SKM-1 (cell line): Measurements from ENCODE around the gene ADAMTSL5.
"Not testable (repeated sequence)": the region's sequence is repeated elsewhere in the genome, so short reads cannot be mapped to it uniquely, and the experiment has no call there.

Source experiments
- DNase-seq: peaks from one replicate; lab custom pipeline; 2025; ENCODE audit not compliant: unreplicated experiment; lab: John Stamatoyannopoulos, UW

The ADAMTSL5 gene

DNA sequence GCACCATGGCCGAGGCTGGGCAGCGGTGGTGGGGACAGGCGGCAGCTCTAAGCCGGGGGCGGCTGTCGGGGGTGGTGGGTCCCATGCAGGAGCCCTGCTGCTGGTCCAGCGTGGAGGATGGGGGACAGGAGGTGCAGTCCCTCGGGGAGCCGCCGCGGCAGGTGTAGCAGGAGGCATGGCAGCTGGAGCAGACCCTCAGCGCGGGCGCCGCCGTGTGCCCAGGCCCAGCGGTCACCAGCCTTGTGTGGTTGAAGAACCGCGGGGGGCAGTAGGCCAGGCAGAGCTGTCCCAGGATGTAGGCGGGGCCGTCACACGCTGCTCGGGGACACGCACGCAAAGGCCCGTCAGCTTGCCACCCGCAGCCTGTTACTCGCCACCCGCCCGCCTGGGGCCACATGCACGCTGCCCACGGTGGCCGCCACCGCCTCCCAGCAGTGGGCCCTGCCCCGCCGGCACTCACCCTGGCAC is 30.9 kb downstream of the ADAMTSL5 start:
- DNase-seq = no peak

DNA sequence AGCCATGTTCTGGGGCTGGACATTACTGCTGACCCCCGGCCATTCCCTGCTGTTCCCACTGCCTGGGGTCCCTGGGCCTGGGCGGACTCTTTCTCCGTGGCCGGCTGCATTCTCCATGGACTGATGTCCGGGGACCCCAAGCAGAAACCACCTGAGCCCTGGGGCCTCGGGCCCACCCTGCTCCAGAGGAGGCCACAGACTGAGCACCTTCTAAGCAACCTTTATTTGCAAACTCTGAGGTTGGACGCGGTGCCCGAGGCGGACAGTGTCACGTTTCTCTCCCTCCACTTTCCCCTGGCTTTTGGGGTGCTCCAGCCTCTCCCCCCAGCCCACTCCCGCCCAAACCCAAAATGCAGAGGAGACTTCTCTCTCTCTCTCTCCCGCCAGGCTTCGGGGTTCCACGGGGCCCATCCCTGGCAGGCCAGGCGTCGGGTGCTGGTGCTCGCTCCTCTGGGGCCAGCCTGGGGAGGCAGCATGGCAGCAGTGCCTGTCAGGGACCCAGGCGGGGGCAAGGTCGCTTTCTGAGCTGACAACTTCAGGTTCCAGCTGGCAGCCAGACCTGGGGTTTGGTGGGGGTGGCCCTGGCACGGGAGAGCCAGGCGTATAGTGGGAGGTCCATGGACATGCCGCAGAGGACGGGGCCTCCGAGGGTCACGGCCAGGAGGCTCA is 31.5 kb downstream of the ADAMTSL5 start:
- no peak for DNase-seq

DNA sequence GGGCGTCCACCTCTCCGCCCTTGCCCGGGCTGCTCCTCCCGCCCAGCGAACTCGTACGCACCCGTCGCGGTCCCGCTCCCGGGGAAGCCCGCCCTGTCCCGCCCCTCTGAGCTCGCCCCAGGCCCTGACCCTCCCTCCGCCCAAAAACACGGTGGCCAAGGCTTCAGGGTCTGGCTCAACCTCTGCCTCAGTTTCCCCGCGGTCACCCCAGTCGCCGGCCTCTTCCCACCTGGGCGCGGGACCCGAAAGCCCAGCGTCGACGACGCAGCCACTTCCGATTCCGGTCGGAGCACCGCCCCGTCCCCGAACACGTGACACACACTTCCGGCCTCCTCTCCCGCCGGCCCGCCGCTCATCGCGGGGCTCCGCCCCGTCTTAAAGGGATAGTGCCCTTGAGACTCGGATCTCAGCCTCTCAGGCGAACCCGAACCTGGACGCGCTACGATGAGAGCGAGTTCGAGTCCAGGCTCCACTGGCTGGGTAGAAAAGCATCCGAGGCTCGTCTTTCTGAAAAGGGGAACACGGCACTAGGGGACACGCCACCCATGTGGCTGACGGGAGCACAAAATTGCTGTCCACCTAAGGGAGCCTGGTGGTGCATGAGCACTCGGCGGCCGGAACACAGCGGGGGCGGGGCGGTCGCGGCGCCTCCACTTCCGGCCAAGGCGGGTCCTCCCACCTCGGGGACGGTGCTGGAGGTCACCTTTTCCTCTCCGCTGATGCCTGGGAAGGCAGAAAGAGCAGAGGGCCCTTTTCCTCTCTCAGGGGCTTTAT is 33.7 kb downstream of the ADAMTSL5 start, which contains the start of gene C19orf25:
Gene C19orf25 (minus strand): TSS at position 282 of the 774 bp plus-strand sequence. CDS start 312 bp downstream, outside the sequence.
- DNase-seq = peak; percentile 87

DNA sequence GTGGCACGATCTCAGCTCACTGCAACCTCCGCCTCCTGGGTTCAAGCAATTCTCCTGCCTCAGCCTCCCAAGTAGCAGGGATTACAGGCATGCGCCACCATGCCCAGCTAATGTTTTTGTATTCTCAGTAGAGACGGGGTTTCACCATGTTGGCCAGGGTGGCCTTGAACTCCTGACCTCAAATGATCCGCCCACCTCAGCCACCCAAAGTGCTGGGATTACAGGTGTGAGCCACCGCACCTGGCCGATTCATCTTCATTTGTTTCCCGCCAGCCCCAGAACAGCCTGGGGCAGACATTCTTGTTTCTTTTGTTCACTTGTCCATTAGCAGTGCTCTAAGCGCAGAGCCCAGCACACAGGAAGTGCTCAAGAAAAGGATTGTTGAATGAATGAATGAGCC is 35.8 kb downstream of the ADAMTSL5 start:
- not testable (repeated sequence) for DNase-seq

DNA sequence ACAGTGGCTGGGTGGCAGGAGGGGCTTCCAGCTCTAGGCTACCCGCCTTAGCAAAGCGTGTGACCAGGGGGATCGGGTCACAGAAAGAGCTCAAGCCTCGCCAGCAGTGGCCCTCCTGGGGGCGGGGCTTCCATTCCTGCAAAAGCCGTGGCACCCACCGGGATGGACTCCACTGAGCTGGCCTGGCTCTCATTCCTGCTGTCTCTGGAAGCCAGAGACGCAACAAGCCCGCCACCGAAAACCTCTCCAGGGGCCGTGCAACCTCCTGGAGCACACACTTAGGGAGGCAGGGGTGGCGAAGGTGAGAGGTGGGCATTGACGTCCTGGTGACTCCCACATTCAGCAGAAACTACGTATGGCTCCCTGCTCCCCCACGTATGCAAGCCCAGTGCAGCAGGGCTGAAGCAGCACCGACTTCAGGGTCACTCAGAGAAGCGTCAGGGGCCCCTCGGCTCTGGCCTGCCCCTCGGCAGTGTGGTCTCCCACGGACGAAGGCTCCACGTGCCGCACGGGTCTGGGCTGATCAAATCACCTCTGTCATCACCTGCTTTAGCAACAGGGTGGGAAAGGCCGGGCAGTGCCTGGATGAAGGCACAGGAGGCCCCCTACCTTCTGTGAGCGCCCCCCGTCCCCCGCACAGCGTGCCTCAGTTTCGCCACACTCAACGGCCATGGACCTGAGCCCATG is 36.9 kb downstream of the ADAMTSL5 start:
- DNase-seq = no peak

DNA sequence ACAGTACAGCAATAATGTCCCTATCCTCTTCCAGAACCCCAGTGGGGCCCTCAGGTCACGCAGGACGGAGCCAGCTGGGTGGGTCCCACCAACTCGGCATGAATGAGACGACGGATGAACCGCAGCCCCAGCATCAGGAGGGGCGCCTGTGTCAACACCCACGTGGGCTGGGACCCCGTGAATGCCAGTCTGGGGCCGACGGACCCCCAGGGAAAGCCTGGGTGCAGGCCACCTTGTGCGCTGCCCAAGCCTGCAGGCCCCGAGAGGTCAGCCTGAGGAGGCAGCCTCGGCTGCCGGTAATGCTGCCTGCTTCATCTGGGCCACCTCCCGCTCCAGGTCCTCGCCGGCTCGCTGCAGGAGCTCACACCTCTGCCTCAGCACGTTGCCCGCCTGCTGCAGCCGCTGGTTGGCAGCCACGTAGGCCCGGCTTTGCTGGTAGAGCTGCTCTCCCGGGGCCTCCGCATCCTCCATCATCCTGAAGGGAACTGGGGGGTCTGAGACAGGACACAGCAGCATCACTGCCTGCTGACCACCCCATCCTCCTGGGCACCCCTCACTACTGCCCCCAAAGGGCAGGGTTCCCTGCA is 38.0 kb downstream of the ADAMTSL5 start:
- no peak for DNase-seq

DNA sequence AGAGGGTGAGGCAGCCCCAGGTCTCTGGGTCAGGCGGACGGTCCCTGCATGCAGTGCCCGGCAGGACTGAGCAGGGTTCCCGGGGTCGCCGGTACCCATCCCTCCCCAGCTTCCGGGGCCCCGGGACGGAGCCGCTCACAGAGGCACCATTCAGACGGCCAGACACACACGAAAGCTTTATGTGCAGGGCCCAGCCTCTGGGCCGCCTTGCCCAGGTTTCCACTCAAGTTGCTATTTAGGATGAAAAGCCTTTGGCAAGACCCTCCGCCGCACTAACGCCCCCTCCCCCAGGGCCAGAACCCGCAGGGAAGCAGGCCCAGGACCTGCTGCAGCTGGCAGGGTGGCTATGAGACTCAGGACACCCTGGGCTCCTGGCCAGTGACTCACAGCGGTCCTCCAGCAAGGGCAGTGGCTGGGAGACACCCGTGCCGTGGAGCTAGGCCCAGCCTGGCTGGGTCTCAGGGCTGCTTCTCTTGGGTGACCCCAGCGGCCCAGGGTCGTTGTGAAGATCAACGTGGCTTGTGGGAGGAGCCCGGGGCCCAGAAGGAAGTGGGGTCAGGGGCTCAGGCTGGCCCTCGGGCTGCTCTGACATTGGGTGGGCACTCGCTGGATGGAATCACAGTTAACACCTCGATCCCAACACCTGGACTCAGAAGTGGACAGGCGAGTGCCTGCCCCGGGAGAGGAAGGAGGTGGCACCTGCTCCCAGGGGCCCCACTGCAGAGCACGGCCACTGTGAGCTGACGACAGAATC is 38.6 kb downstream of the ADAMTSL5 start:
- no peak for DNase-seq

DNA sequence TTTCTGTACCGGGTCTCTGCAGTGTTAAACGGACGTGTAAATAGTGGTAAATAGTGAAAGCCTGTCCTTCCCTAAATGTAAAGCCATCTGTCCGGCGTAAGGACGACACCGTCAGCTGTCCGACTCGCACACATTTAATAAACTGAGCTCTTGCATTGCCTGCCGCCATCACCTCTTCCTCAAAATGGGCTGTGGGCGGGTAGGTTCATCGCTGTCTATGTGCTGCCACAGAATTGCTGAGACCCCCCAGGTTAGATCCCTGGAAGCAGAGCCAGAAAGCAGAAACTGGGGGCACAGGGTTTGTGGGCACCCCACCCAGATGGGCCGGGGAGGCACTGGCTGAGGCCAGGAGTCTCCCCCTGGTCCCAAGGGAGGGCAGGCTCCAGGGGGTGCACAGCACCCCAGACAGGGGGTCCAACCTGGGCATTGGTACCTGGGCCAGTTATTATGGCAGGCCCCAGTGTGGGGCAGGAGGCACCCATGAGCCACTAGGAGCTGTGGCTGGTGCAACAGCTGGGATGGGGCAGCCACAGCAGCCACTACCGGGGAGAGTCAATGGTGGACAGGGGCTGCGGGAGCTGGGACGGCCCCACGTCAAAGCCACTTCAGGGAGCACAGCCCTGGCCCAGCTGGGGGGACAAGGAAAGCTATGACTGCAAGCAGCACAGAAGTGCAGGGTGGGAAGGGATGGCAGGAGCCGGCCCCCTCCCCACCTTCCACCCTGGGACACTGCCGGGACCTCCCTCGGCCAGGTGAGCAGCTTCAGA is 39.6 kb downstream of the ADAMTSL5 start:
- DNase-seq = no peak

DNA sequence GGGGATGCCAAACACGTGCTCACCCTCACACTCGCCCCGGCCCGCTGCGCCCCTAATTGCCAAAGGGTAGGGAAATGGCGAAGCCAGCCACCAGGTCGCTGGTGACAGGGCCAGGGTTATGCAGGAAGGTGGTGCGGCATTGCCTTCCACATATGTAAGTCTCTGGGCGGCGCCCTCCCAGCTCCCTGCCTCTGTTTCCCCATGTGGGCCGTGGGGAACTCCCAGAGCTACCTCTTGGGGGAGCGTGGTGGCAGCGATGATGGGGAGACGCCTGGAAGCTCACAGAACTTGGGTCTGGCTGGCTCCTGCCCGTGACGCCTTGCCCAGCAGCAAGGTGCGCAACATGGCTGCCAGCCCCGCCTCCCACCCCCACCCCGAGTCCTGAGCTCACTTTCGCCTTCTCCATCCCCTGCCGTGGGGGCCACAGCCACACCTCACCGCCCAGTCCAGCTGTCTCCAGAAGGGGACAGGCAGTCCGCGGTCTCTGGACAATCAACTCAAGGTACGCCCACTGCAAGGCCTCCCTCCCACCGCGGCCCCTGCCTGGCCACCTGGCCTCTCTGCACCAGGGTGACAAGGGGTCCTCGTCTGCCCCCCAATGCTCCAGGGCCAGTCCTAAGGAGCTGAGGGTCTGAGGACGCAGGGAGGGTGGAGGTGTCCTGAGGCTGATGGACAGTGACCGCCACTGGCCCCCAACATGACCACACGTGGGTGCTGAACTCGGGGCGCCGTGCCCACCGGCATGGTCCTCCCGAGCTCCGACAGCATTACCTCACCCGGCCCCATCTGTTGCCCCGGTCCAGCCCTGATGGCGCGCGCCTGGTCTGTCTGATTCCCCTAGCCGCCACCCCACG is 40.4 kb downstream of the ADAMTSL5 start:
- DNase-seq = no peak

DNA sequence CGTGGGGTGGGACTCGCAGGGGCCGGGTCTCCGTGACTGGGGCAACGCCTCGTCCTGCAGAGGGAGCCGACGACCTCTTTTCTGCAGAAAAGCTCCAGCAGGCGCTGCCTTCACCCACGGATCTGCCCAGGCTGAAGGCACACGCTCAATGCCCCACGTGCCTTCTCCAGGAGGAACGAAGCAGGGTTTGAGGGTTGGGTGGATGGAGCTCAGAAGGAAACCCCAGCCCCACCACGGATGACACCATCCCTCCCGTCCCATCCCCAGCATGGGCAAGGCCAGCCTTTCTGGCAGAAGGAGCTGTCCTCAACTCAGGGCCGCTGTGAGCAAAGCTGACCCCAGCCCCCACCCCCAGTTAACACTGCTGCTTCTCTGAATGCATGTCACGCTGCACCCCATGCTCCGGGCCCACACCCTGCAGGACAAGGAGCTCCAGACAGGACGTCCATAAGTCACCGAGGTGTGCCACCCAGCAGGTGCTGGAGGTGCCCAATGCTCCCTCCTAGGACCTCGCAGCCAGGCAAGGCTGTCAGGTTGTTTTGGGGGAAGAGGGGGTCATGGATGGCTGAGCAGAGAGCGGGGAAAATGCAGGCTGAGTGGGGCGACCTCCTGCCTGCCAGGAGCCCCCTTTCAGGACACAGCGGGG is 41.2 kb downstream of the ADAMTSL5 start:
- DNase-seq = no peak

DNA sequence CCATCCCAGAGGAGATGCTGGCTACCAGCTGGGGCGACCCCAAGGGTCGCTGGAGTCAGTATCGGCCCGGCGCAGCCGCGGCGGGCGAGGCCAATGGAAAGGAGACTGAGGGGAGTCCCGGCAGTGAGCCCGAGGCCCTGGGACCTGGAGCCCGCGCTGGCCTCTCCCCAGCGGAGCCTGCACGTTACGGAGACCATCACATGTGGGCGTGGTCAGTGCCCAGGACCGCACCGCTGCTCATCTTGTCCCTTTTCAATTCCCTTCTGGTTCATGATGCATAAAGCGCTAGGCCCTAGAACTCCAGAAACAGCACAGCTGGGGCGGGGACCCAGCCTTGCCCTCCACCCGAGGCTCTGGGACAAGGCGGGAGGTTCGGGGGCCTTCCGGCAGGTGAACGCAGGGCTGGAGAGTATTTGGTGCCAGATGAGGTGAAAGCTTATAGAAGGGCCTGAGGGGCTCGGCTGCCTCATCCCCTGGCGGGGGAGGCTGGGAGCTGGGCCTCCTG is 41.8 kb downstream of the ADAMTSL5 start:
- no peak for DNase-seq

DNA sequence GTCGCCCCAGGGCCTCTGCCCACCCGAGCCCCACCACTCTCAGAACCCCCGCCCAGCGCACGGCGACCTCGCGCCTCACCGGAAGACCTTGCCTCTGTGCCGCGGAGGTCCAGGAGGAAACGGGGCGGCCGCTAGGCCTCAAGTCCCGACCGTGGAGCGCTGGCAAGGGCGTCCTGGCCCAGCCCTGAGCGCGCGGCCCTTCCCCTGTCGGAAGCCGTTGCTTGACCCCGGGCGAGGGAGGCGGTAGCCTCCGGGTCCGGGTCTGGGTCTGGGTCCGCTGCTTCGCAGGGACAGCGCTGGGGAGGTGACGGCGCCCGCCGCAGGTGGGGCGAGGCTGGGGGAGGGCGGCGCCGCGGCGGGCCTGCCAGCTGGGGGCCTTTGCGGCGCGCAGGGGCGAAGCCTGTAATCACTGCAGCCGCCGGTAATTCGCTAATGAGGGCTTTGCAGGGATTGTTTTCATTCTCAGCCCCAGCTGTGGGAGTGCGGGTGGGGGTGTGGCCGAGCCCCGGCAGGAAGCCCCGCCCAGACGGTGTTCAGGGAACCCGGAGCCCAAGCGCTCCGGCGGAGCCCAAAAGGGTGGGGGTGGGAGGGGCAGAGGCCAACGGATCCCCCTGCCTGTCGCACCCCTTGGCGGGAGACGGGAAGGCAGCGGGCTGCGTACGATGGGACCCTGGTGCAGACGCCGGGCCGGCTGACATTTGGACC is 42.4 kb downstream of the ADAMTSL5 start:
- DNase-seq = no peak

DNA sequence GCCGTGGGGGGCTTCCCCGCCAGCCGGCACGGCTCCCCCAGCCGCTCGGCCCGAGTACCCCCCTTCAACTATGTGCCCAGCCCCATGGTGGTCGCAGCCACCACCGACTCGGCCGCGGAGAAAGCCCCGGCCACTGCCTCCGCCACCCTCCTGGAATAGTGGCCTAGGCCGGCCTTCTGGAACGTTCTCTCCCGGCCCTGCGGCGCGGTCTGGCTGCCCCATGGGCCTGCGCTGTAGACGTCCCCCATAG is 42.8 kb downstream of the ADAMTSL5 start:
- no peak for DNase-seq

DNA sequence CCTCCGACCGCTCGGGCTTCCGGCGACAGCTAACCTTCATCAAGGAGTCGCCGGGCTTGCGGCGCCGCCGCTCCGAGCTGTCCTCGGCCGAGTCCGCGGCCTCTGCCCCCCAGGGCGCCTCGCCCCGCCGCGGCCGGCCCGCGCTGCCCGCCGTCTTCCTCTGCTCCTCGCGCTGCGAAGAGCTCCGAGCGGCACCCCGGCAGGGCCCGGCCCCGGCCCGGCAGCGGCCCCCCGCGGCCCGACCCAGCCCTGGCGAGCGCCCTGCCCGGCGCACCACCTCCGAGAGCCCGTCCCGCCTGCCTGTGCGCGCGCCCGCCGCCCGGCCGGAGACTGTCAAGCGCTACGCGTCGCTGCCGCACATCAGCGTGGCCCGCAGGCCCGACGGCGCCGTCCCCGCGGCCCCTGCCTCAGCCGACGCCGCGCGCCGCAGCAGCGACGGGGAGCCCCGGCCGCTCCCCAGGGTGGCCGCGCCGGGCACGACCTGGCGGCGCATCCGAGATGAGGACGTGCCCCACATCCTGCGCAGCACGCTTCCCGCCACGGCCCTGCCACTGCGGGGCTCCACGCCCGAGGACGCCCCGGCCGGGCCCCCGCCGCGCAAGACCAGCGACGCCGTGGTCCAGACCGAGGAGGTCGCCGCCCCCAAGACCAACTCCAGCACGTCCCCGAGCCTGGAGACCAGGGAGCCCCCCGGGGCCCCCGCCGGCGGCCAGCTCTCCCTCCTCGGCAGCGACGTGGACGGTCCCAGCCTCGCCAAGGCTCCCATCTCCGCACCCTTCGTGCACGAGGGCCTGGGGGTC is 43.4 kb downstream of the ADAMTSL5 start:
- DNase-seq = no peak

DNA sequence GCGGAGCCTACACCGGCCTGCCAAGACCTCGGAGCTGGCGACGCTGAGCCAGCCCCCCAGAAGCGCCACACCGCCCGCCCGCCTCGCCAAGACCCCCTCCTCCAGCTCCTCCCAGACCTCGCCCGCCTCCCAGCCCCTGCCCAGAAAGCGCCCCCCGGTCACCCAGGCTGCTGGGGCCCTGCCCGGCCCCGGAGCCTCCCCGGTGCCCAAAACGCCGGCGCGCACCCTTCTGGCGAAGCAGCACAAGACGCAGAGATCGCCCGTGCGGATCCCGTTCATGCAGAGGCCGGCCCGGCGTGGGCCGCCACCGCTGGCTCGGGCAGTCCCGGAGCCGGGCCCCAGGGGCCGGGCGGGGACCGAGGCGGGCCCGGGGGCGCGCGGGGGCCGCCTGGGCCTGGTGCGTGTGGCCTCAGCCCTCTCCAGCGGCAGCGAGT is 44.0 kb downstream of the ADAMTSL5 start:
- no peak for DNase-seq

DNA sequence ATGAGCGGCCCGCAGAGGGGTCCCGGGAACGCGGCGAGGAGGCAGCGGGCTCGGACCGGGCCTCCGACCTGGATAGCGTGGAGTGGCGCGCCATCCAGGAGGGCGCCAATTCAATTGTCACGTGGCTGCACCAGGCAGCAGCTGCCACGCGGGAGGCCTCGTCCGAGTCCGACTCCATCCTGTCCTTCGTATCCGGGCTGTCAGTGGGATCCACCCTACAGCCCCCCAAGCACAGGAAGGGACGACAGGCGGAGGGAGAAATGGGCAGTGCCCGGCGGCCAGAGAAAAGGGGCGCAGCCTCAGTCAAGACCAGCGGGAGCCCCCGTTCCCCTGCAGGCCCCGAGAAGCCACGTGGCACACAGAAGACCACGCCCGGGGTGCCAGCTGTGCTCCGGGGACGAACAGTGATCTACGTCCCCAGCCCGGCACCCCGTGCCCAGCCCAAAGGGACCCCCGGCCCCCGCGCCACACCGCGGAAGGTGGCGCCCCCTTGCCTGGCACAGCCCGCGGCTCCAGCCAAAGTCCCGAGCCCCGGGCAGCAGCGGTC is 44.5 kb downstream of the ADAMTSL5 start:
- no peak for DNase-seq
